ENCODE measurements around the gene TCP11L2.

Gene TCP11L2

GRCh38 chr12:106305376-106305775 is 2.8 kb downstream of the TCP11L2 start:
- Histone ChIP-seq H3K9me3 (replicated peaks in 1 of 2; ENCODE audit: control insufficient read depth in 2 of 2, insufficient read depth in 1 of 2, low read depth in 1 of 2, low read length in 2 of 2) (no peaks in the 10 kb centered on the region), H3K14ac (ENCODE audit: low read length) (no peak overlapping the region), H2AFZ (ENCODE audit: low read length) (no peak overlapping the region), H4K8ac (ENCODE audit: low read depth, low read length) (no peak overlapping the region), H3K4me1 (ENCODE audit: control insufficient read depth in 2 of 2, insufficient read depth in 1 of 2, low read depth in 1 of 2, low read length in 2 of 2) (peaks cover 13 to 38% of the 10 kb centered on the region in 2 donors), H3K36me3 (replicated peaks in 1 of 2; ENCODE audit: control insufficient read depth in 2 of 2, insufficient read depth in 2 of 2, low read length in 2 of 2) (no peaks in the 10 kb centered on the region), H3K4me2 (ENCODE audit: insufficient read depth, low read length, poor library complexity, severe bottlenecking) (no peak overlapping the region), H2BK15ac (ENCODE audit: low read length) (no peak overlapping the region), H3K9ac (ENCODE audit: low read depth, low read length, poor library complexity) (no peak overlapping the region), H2BK120ac (ENCODE audit: low read depth, low read length) (no peak overlapping the region), H2BK5ac (ENCODE audit: low read length) (no peak overlapping the region), H2BK12ac (ENCODE audit: low read length) (no peak overlapping the region), H3K23ac (ENCODE audit: low read depth, low read length, poor library complexity) (no peak overlapping the region), H2AK5ac (ENCODE audit: low read depth, low read length) (no peak overlapping the region), H3K27ac (replicated peaks; ENCODE audit: low read length) (no peak overlapping the region), H3K4me3 (ENCODE audit: low read length in 2 of 2) (no peak overlapping the region), H4K91ac (ENCODE audit: low read depth, low read length, poor library complexity) (no peak overlapping the region), H3K18ac (ENCODE audit: low read length) (no peak overlapping the region), H3K27me3 (ENCODE audit: control insufficient read depth in 3 of 3, insufficient read depth in 3 of 3, low read depth in 1 of 3, low read length in 3 of 3) (peaks cover 0 to 3% (median 2%) of the 10 kb centered on the region in 3 experiments), H3K79me1 (ENCODE audit: low read depth, low read length) (peaks cover 2% of the 10 kb centered on the region), H3K4ac (ENCODE audit: low read length) (no peak overlapping the region)
- WGBS, 2 donors (ENCODE audit: extremely low coverage in 2 of 2, insufficient read length in 2 of 2, insufficient replicate concordance in 1 of 2): no CpG with 5 or more reads among the region's 5 CpGs
- no peak for DNase-seq (ENCODE audit: low spot score)

- no peak overlapping the region for H2BK15ac ChIP-seq (ENCODE audit: low read length)
- H3K4ac ChIP-seq (ENCODE audit: low read length): no peak overlapping the region
- H2BK12ac ChIP-seq (ENCODE audit: low read length): no peak overlapping the region
- no peak overlapping the region for H2BK5ac ChIP-seq (ENCODE audit: low read length)
- no peak overlapping the region for H3K4me3 ChIP-seq (ENCODE audit: low read length in 2 of 2)
- H3K14ac ChIP-seq (ENCODE audit: low read length): no peak overlapping the region
- H3K18ac ChIP-seq (ENCODE audit: low read length): no peak overlapping the region
- H2AK5ac ChIP-seq (ENCODE audit: low read depth, low read length): no peak overlapping the region
- no peak overlapping the region for H2BK120ac ChIP-seq (ENCODE audit: low read depth, low read length)
- DNase-seq (ENCODE audit: low spot score): no peak
- H3K4me1 ChIP-seq (ENCODE audit: control insufficient read depth in 2 of 2, insufficient read depth in 1 of 2, low read depth in 1 of 2, low read length in 2 of 2): peaks cover 10 to 36% of the 10 kb centered on the region in 2 donors
- no peaks in the 10 kb centered on the region for H3K9me3 ChIP-seq (replicated peaks in 1 of 2; ENCODE audit: control insufficient read depth in 2 of 2, insufficient read depth in 1 of 2, low read depth in 1 of 2, low read length in 2 of 2)
- no peaks in the 10 kb centered on the region for H3K27me3 ChIP-seq (ENCODE audit: control insufficient read depth in 3 of 3, insufficient read depth in 3 of 3, low read depth in 1 of 3, low read length in 3 of 3)
- WGBS, 2 donors (ENCODE audit: extremely low coverage in 2 of 2, insufficient read length in 2 of 2, insufficient replicate concordance in 1 of 2): no CpG with 5 or more reads among the region's 1 CpG
- H3K9ac ChIP-seq (ENCODE audit: low read depth, low read length, poor library complexity): no peak overlapping the region
- no peak overlapping the region for H4K91ac ChIP-seq (ENCODE audit: low read depth, low read length, poor library complexity)
- H3K79me1 ChIP-seq (ENCODE audit: low read depth, low read length): peaks cover 2% of the 10 kb centered on the region
- no peaks in the 10 kb centered on the region for H3K36me3 ChIP-seq (replicated peaks in 1 of 2; ENCODE audit: control insufficient read depth in 2 of 2, insufficient read depth in 2 of 2, low read length in 2 of 2)
- no peak overlapping the region for H3K27ac ChIP-seq (replicated peaks; ENCODE audit: low read length)
- no peak overlapping the region for H3K23ac ChIP-seq (ENCODE audit: low read depth, low read length, poor library complexity)
- H2AFZ ChIP-seq (ENCODE audit: low read length): no peak overlapping the region
- H4K8ac ChIP-seq (ENCODE audit: low read depth, low read length): no peak overlapping the region
- H3K4me2 ChIP-seq (ENCODE audit: insufficient read depth, low read length, poor library complexity, severe bottlenecking): no peak overlapping the region
Measured at GRCh38 chr12:106307181-106307580, 4.6 kb downstream of the TCP11L2 start.

GRCh38 chr12:106308121-106308520 is 5.6 kb downstream of the TCP11L2 start:
- Histone ChIP-seq H3K27me3 (ENCODE audit: control insufficient read depth in 3 of 3, insufficient read depth in 3 of 3, low read depth in 1 of 3, low read length in 3 of 3) (no peaks in the 10 kb centered on the region), H2BK5ac (ENCODE audit: low read length) (no peak overlapping the region), H2AFZ (ENCODE audit: low read length) (no peak overlapping the region), H3K18ac (ENCODE audit: low read length) (no peak overlapping the region), H3K36me3 (replicated peaks in 1 of 2; ENCODE audit: control insufficient read depth in 2 of 2, insufficient read depth in 2 of 2, low read length in 2 of 2) (no peaks in the 10 kb centered on the region), H2BK12ac (ENCODE audit: low read length) (no peak overlapping the region), H3K9ac (ENCODE audit: low read depth, low read length, poor library complexity) (no peak overlapping the region), H4K91ac (ENCODE audit: low read depth, low read length, poor library complexity) (no peak overlapping the region), H3K14ac (ENCODE audit: low read length) (no peak overlapping the region), H3K4me3 (ENCODE audit: low read length in 2 of 2) (no peak overlapping the region), H2AK5ac (ENCODE audit: low read depth, low read length) (no peak overlapping the region), H3K4ac (ENCODE audit: low read length) (no peak overlapping the region), H3K79me1 (ENCODE audit: low read depth, low read length) (no peaks in the 10 kb centered on the region), H4K8ac (ENCODE audit: low read depth, low read length) (no peak overlapping the region), H3K4me1 (ENCODE audit: control insufficient read depth in 2 of 2, insufficient read depth in 1 of 2, low read depth in 1 of 2, low read length in 2 of 2) (peaks cover 10 to 36% of the 10 kb centered on the region in 2 donors), H3K9me3 (replicated peaks in 1 of 2; ENCODE audit: control insufficient read depth in 2 of 2, insufficient read depth in 1 of 2, low read depth in 1 of 2, low read length in 2 of 2) (no peaks in the 10 kb centered on the region), H3K23ac (ENCODE audit: low read depth, low read length, poor library complexity) (no peak overlapping the region), H2BK15ac (ENCODE audit: low read length) (no peak overlapping the region), H3K27ac (replicated peaks; ENCODE audit: low read length) (no peak overlapping the region), H3K4me2 (ENCODE audit: insufficient read depth, low read length, poor library complexity, severe bottlenecking) (no peak overlapping the region), H2BK120ac (ENCODE audit: low read depth, low read length) (no peak overlapping the region)
- no peak for DNase-seq (ENCODE audit: low spot score)
- WGBS, 2 donors (ENCODE audit: extremely low coverage in 2 of 2, insufficient read length in 2 of 2, insufficient replicate concordance in 1 of 2): no CpG with 5 or more reads among the region's 1 CpG

DNA sequence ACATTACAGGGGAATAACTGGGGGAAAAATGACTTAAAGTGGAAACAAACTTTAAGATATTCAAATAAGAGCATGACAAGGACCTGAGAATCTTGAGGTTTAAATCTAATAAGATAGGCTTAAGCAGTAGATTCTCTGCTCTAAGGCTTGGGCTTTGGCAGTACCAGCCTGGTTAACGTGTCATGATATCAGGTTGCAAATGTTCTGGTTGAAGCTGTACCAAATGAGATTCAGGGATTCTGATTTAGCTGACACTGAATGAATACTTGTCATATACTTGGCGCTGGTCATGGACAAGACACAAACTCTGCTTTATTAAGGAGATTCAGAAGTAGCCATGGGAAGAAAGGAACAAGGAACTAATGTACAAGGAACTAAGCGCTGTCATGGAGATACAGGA is 6.1 kb downstream of the TCP11L2 start:
- DNase-seq (ENCODE audit: low spot score): no peak
- no peak overlapping the region for H2AK5ac ChIP-seq (ENCODE audit: low read depth, low read length)
- H3K4me2 ChIP-seq (ENCODE audit: insufficient read depth, low read length, poor library complexity, severe bottlenecking): no peak overlapping the region
- no peak overlapping the region for H3K14ac ChIP-seq (ENCODE audit: low read length)
- H3K4me3 ChIP-seq (ENCODE audit: low read length in 2 of 2): no peak overlapping the region
- no peak overlapping the region for H2BK120ac ChIP-seq (ENCODE audit: low read depth, low read length)
- no peak overlapping the region for H4K8ac ChIP-seq (ENCODE audit: low read depth, low read length)
- no peaks in the 10 kb centered on the region for H3K9me3 ChIP-seq (replicated peaks in 1 of 2; ENCODE audit: control insufficient read depth in 2 of 2, insufficient read depth in 1 of 2, low read depth in 1 of 2, low read length in 2 of 2)
- H3K23ac ChIP-seq (ENCODE audit: low read depth, low read length, poor library complexity): no peak overlapping the region
- H4K91ac ChIP-seq (ENCODE audit: low read depth, low read length, poor library complexity): no peak overlapping the region
- H3K18ac ChIP-seq (ENCODE audit: low read length): no peak overlapping the region
- no peak overlapping the region for H2BK12ac ChIP-seq (ENCODE audit: low read length)
- H3K9ac ChIP-seq (ENCODE audit: low read depth, low read length, poor library complexity): no peak overlapping the region
- no peaks in the 10 kb centered on the region for H3K36me3 ChIP-seq (replicated peaks in 1 of 2; ENCODE audit: control insufficient read depth in 2 of 2, insufficient read depth in 2 of 2, low read length in 2 of 2)
- no peak overlapping the region for H2BK5ac ChIP-seq (ENCODE audit: low read length)
- H2AFZ ChIP-seq (ENCODE audit: low read length): no peak overlapping the region
- H3K27ac ChIP-seq (replicated peaks; ENCODE audit: low read length): no peak overlapping the region
- H2BK15ac ChIP-seq (ENCODE audit: low read length): no peak overlapping the region
- no peaks in the 10 kb centered on the region for H3K27me3 ChIP-seq (ENCODE audit: control insufficient read depth in 3 of 3, insufficient read depth in 3 of 3, low read depth in 1 of 3, low read length in 3 of 3)
- no peaks in the 10 kb centered on the region for H3K79me1 ChIP-seq (ENCODE audit: low read depth, low read length)
- H3K4me1 ChIP-seq (ENCODE audit: control insufficient read depth in 2 of 2, insufficient read depth in 1 of 2, low read depth in 1 of 2, low read length in 2 of 2): peaks cover 10 to 34% of the 10 kb centered on the region in 2 donors
- H3K4ac ChIP-seq (ENCODE audit: low read length): no peak overlapping the region
- WGBS, 2 donors (ENCODE audit: extremely low coverage in 2 of 2, insufficient read length in 2 of 2, insufficient replicate concordance in 1 of 2): no CpG with 5 or more reads among the region's 3 CpGs
